GM18519 (cell line): ENCODE measurements around the gene UNK.
"Not testable (repeated sequence)": the region's sequence is repeated elsewhere in the genome, so short reads cannot be mapped to it uniquely, and the experiment has no call there.

Experiments used
- ATAC-seq: cut with Tn5 transposase; IDR thresholded peaks from one replicate; pipeline ENCODE4 v1.9.1; 2021; ENCODE audit warnings: mild to moderate bottlenecking, moderate library complexity; ENCODE audit not compliant: unreplicated experiment, low FRiP score

UNK gene

DNA sequence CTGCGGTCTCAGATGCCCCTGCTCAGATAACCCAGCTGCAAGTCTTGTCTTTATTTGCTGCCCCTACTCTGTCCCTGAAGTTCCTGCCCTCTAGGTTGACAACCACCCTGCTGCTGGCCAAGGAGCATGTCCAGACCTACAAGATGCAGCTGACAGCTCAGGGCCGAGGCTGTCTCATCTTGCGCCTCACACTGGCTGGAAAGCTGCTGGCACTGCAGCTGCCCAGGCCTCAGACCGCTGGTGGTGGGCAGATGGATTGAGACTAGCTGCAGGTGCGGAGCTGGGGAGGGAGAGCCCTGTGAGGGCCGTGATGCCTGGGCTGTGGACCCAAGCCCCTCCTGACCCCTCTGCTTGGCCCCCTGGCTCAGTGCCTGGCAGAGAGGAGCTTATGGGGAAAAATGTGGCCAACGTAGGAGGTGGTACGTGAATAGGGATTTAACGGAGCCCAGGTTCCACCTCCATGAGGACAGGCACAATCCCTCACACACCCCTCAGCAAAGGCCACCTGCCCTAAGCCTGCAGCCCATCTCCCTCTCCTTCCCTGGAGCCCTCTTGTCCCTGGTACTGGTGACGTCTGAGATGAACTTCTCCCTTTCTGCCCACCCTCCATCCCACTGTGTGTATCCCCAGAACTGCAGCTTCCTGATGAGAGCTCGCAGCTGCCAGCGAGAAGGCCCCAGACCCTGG lies 11.3 kb upstream of the UNK start:
- no peak for ATAC-seq

DNA sequence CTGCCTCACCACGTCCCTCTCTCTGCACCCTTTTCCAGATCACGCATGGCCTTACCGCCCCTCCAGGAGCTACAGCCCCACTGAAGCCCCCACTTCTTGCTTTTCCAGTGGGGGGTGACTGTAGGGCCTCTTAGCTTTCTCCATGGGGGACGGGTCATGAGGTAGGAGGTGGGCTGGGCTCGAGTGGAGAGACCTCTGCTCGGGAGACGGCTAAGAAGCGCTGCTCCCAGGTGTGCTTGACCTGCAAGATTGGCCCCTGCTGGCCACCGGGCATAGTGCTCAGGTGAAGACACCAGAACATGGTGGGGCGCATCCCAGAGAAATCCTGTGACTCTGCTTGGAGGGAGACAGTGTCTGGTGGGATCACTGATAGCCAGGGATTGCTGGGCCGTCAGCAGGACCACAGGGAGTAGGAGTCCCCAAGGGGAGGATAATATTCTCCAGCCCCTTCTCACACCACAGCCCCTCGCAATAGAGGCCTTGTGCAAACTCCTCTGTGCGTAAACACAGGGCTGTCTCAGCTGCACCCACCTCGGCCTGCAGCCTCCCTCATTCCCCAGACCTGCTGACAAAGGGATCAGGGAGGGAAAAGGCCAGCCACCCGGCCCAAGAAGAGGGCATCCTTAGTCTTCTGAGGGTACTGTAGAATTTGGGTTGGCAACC lies 10.7 kb upstream of the UNK start:
- ATAC-seq: no peak

DNA sequence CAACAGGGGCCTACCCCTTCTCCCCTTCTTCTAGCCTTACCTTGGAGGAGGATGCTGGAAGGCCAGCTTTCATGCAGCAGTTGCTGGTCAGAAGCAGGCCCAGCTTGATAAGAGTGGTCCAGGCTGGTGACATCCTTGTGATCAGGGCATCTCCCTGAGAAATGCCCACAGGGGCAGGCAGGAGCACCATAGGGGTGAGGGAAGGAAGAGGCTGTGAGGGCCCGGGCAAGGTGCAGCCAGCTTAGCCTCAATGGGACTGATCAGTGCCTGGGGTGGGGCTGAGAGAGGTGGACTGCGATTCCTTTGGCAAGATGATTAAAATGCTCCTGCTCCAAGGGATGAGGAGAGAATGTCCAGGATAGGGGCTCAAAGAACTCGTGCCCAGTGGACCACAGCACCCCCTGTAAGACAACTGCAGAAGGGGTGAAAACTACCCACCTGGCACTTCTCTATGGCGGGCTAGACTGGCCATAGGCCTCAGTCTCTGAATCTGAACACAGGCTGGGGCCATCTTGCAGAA lies 10.1 kb upstream of the UNK start:
- ATAC-seq: no peak

DNA sequence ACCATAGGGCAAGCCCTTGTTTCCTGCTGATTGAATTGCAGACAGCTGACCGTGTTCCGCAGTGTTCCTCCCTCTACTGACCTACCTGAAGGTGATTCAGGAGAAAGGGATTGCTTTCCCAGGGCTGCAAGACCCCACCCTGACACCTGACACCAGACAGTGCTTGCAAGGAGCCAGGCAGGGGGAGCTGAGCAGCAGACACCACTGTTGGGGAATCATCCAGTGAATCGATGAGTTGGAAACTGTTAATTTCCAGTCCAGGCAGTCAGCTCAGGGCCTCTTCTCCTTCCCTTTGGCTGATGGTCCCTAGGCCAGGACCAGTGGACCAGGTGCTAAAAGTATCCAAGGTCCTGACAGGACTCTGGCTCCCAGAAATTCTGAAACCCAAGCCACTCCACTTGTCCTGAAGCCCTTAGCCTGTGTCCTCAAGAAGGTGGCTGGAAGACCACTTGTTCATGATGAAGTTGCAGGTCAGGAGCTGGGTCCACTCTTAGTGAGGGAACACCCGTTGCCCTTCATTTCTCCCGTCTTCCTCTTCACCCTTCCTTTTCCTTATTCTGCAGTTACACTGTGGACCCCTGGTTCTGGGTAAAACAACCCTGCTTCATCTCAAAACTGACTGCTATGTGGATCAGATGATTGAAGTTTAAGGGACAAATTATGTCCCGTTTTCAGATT lies 9.5 kb upstream of the UNK start:
- ATAC-seq: no peak

DNA sequence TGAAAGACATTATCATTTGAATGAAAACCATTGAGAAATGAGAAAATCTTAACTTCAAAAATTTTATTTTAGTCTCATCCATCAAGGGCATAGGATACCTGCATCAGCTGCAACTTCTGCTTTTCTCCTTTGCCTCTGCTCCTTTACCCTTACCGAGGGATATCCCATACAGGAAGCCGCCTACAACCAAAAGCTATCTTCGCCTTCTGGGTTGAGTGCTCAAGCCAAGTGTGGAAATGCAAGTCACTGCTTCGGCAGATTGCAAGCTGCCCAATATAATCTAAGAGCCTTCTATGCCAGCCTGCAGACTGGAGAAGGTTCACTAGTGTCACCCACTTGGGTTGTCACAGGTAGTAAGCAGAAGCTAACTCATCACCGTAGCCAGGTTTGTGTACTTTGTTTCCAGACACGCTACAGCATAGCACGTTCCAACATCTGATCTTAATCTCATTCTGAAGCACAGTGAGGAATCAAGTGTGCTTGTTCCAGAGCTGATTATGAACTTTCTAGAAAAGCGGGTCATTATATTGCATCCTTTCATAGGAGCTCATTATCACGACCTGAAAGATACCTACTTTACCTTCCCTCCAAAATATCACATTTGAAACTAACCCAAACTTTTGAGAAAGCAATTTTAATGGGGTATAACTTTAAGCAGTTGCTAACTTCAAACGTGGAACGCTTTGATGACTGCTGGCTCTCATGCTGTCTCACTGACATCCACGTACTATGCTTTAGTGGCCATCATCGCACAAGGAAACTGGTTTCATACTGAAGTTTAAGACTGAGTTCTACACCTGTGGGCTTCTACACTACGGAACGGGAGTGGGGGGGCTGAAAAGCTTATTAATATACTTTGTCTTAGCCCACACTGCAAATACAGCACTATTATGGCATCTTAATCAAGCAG lies 8.0 kb upstream of the UNK start:
- no peak for ATAC-seq

DNA sequence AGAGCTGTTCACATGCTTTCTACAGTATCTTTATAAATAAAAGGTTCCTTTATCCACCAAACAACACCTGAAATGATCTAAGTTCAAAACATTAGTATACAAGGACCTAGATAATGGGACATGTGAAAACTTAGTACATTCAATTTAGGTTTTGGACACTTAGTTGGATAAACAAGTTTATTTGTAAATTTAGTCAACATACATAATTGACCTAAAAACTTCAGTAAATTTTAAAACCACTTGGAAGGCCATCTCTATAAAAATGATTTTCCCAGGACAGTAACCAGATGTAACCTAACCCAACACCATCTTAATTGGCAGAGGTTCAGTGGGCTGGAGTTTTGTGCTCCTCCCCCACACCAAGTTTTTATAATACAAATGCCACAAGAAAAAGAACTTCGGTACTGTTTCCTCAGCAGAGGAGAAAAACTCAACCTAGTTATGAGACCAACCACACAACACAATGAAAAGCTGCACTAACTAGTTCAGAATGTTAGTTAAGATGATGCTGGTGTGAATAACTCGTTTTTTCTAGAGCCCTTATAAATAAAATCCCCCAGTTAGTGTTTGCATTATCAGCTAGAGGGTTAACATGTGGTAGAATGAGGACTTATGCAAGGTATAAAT lies 7.2 kb upstream of the UNK start:
- ATAC-seq: no peak

DNA sequence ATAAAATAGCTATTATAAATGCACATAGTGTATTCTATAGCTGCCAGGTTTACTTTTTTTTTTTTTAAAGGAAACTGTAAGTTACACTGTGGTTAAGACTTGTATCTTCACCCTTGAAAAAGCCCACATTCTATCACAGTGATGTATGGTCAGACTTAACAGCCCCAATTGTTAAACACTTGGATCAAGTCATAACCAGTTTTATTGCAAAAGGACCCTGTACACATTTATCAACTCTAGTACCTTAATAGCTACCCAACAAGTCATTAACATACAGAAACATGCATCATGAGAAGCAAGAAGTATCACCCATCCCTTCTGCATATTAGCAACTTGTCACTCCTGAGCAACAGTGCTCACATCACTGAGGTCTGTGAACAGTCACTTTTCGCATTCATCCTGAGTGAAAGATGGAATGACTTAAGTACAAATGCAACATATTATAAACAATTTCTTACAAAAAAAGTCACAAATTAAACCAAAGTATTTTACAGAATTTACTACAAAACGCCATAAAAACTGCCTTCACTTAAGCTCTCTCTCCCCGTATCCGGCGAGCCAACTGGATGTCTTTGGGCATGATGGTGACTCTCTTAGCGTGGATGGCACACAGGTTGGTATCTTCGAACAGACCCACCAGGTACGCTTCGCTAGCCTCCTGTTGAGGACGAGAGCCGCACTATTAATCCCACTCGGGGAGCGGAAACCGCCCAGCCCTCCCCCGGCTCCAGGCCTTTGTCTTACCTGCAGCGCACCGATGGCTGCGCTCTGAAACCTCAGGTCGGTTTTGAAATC lies 6.3 kb upstream of the UNK start:
- ATAC-seq: not testable (repeated sequence)

DNA sequence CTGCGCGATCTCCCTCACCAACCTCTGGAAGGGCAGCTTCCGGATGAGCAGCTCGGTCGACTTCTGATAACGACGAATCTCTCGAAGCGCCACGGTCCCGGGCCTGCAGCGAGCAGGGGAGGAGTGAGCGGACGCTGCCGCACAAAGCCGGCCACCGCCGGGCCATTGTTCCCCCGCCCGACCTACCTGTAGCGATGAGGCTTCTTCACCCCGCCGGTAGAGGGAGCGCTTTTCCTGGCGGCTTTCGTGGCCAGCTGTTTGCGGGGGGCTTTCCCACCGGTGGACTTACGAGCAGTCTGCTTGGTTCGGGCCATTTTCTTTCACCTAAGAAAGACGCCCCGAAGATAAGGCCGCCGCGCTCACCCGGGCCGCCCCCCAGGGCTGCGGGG lies 5.8 kb upstream of the UNK start:
- ATAC-seq: no peak

DNA sequence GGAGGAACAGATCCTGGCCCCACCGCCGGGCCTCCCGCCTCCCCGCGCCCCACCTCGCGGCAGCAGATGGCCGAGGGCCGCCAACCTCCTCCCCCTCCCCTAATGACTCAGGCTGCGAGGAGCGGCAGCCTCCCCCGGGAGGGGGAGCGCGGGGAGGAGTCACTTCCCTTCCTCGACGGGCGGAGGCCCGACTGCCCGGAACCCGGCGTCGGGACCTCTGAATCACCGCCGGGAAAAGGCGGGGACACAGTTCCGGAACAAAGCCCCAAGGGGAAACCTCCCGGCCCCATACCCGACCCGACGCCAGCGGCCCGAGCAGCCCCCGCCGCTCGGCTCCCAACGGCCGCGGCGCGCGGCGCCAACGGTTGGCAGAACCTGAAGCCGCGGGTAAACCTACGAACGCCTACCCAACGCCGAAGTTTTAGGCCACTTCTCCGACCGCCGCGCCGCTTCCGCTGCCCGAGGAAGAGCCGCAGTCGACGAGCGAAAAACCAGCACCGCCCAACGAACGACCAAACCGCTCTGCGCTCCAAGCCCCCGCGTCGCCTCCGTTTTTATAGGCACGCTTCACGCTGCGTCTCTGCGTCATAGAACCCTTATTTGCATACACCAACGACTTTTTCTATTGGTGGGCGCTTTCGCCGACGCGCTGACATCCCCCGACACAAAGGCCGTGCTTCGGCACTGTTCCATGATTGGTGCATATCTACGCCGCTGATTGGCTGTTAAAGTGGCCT lies 5.2 kb upstream of the UNK start:
- peak; percentile 61 for ATAC-seq

DNA sequence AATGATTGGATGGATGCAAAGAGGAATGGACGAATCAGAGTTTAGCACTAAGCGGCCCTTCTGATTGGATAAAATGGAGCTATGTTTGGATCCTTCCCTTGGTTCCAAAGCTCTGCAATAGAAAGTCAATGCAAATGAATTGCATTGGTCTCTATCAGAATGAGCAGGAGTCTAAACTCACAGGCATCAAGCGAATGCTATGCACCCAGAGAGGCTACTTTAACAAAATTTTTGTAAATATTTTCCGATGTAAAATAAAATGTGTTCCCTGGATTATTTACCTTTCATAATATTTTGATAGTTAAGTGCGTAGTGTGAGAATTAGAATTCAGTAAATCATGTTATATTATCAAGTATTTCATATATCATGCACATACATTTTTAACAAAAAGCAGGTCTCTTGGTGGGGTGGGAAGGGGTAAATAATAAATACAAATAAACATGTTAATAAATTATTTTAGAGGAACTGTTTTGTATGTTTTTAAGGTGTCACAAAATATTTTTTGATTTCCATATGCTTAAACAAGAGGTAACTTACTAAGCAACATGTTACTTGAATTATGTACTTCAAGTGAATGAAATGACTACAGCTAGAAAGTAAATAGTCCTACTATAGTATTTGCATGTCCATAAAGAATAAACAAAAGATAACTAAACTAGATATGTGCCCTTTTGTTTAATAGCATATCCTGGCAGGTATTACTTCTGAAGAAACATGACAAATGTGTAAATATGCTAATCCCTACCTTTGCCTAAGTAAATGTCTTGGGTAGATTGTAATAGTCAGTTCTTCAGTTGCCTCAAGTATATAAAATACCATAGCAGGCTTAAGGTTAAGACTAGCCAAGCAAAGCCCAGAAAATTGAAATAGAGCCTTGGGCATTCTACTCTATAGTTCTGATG lies 4.4 kb upstream of the UNK start:
- ATAC-seq: no peak

DNA sequence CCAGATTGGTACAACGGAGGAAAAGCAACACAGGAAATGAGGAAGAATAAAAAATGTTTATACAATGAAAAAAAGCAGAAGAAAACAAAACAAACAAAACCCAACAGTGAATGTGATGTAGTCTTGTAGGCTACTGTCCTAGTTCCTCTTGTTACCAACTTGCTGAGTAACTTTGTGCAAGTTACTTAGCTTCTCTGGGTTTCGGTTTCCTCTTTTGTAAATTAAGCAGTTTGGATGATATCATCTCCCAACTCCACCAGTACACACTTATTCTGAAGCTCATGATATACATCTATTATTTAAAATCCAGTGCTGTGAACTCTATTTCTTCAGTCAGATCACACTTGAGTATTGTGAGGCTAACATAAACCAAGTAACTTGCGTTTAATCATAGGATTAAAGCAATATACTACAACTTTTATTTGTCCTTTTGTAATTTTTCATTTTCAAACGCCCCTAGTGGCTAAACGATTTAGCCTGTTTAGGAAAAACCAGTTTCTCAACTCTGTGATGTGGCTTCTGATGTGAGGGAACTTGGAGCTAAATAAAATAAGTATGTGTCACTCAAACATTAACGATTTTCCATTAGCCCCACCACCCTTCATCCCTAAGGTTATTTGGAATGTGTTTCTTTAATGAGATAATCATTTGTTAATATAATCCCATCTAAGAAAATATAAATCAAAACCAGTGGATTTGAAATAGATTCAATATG lies 1.4 kb upstream of the UNK start:
- ATAC-seq: no peak

DNA sequence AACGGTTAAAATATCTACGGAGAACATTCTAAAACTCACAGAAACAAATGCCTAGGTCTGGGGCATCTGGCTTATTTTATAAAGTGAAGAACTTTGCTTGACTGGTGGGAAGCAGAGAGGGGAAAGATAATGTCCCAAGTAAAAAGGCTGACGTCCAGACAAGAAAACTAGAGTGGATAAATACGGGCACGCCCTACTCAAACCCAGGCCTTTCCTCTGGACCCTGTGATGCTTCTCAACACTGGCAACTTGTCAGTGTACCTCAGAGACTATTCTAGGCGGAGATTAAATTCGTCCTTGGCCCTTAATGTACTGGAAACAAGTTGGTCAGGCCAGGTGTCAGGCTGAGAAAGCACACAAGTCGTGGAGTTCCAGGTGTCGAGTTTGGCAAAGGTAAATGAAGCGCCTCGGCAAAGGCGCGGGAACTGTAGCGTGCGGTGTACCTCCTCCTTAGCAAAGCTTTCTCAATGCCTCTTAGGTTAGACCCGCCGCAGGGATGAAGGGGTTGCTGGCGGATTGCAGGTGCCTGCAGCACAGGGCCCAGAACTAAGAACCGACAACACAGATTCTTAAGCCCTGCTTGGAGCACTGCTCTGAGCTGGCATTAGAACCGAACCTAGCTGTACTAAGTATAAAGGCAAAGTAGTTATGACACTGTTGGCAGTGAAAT lies 668 bp upstream of the UNK start:
- no peak for ATAC-seq

DNA sequence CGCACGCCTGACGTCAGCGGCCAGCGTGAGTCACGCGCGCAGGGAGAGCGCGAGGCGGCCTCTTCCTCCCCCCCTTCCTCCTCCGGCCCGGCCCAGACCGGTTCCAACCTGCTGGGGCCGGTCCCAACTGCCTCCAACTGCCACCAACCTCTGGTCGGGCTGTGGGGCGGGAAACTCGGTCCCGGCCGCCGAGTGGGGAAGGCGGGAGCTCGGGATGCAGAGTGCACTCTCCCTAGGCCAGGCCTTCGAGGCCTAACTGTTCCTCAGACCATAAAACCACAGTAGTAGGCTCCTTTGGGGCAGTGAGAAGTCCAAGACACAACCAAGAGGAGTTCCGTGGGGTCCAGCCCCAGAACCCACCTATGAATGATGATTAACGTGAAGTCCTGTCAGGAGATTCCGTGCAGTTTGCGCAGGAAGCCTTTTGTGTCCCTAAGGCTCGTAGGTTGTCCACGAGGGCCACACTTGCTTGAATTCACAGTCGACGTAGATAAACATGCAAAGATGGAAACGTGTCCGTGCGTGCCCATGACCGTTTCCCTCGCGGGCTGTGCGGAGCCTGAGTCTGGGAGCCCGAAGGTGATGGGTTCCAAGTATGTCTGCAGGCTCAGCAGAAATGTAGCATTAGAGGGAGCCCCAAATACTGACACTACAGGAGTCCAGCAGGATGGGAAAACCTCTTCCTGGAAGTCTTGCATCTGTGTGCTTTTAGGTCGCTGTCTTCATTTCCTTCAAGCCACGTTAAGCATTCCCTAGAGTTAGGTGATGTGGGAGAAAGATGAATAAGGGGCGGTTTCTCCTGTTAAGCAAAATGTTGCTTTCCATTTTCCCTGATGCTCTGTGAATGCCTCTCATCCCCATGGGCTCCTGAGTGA lies 647 bp downstream of the UNK start:
- ATAC-seq: peak; percentile 29

DNA sequence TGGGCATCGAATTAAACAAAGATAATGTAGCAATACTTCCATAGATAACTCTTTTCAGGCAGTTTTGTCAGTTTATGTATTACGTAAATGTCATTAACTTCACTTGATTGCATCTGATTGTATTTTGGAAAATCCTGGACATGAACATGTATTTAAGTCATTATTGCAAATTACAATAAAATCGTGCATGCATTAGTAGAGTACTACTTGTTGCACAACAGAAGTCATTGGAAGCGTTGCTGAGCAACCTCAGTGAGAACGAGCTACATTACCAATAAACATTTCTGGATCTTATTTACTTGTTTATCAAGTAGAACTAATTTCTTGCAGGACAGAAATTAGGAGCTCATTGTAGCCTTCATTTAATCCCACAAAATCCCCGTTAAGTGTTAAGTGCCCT lies 6.6 kb downstream of the UNK start:
- ATAC-seq: no peak

DNA sequence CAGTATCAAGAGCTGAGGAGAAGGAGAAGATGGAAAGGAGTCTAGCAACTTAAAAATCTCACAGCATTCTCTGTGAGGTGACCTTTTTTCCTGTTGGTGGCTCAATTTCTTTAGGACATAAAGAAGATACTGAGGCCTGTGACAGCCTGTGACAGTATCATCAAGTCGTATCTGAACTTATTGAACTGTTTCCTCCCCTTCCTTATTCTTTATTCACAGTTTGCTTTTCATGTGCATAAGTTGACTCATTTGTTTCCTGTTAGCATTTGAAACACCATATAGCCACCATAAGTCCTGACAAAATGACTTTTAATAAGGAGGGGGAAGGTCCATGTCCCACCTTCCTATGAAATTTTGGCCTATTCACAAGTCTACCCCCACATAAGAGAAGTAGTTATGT lies 8.9 kb downstream of the UNK start:
- ATAC-seq: no peak
